ENCODE measurements around the gene ICAM2.

ICAM2 gene

GRCh38 chr17:64004903-64005733 lies 15.3 kb downstream of the ICAM2 start:
- peaks cover 0 to 31% (median 16%) of the 10 kb centered on the region in 5 donors for H3K36me3 ChIP-seq (ENCODE audit: control insufficient read depth in 5 of 5, insufficient read depth in 5 of 5, low read length in 5 of 5)
- peaks cover 17 to 84% (median 69%) of the 10 kb centered on the region in 5 donors for H3K4me1 ChIP-seq (ENCODE audit: control insufficient read depth in 5 of 5, insufficient read depth in 5 of 5, low read length in 5 of 5)
- H3K27ac ChIP-seq (ENCODE audit: low read depth, low read length), result peak overlapping the region; percentile 84

DNA sequence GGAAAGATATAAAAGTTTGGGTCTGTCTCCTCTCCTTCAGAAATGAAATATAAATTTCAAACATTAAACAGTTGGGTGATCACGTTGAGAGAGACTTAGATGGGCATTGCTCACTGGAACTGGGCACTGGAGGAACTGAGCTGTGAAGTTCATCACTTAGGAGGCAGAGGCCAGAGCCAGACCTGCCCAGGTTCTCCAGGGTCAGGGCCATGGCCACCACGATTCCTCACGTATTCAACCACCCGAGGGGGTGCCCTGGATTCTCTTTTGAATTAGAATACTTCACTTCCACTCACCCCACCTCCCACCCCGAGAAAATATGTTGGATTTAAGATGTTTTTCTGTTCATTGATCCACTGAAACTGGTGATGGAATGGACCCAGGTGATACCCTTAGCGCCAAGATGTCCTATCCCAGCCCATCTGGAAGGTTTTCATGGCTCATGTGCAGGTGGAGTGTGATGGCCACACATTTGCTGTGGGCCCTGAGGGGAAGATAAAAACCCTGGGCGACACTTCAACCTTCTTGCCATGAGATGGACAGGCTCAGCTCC lies 16.1 kb downstream of the ICAM2 start:
- peak overlapping the region in 1 of 5 donors; percentile 55 for H3K9ac ChIP-seq (ENCODE audit: low read length in 5 of 5)
- H3K4me1 ChIP-seq (ENCODE audit: control insufficient read depth in 5 of 5, insufficient read depth in 5 of 5, low read length in 5 of 5), result peaks cover 18 to 83% (median 61%) of the 10 kb centered on the region in 5 donors
- peaks cover 0 to 9% (median 4%) of the 10 kb centered on the region in 5 donors for H3K27me3 ChIP-seq (ENCODE audit: control insufficient read depth in 5 of 5, insufficient read depth in 4 of 5, low read length in 5 of 5)
- H3K27ac ChIP-seq (ENCODE audit: low read depth, low read length), result peak overlapping the region; percentile 84
- H3K36me3 ChIP-seq (ENCODE audit: control insufficient read depth in 5 of 5, insufficient read depth in 5 of 5, low read length in 5 of 5), result peaks cover 0 to 31% (median 16%) of the 10 kb centered on the region in 5 donors
- H3K4me3 ChIP-seq (ENCODE audit: low read depth in 1 of 5, low read length in 5 of 5), result no peak overlapping the region
- H3K9me3 ChIP-seq (ENCODE audit: control insufficient read depth in 5 of 5, low read length in 5 of 5), result no peaks in the 10 kb centered on the region

More at GRCh38 chr17:64004903-64005733, 15.3 kb downstream of the ICAM2 start:
- peak overlapping the region in 4 of 5 donors; percentile 46 to 65 (median 62) for H3K4me3 ChIP-seq (ENCODE audit: low read depth in 1 of 5, low read length in 5 of 5)
- peak overlapping the region in 4 of 5 donors; percentile 15 to 63 (median 36) for H3K9ac ChIP-seq (ENCODE audit: low read length in 5 of 5)
- H3K27me3 ChIP-seq (ENCODE audit: control insufficient read depth in 5 of 5, insufficient read depth in 4 of 5, low read length in 5 of 5), result peaks cover 0 to under 1% (median 0%) of the 10 kb centered on the region in 5 donors
- H3K9me3 ChIP-seq (ENCODE audit: control insufficient read depth in 5 of 5, low read length in 5 of 5), result no peaks in the 10 kb centered on the region

GRCh38 chr17:64003526-64004121 lies 16.8 kb downstream of the ICAM2 start:
- peaks cover 0 to 31% (median 16%) of the 10 kb centered on the region in 5 donors for H3K36me3 ChIP-seq (ENCODE audit: control insufficient read depth in 5 of 5, insufficient read depth in 5 of 5, low read length in 5 of 5)
- H3K9ac ChIP-seq (ENCODE audit: low read length in 5 of 5), result peak overlapping the region in 1 of 5 donors; percentile 23
- H3K9me3 ChIP-seq (ENCODE audit: control insufficient read depth in 5 of 5, low read length in 5 of 5), result no peaks in the 10 kb centered on the region
- H3K4me1 ChIP-seq (ENCODE audit: control insufficient read depth in 5 of 5, insufficient read depth in 5 of 5, low read length in 5 of 5), result peaks cover 15 to 83% (median 60%) of the 10 kb centered on the region in 5 donors
- H3K27me3 ChIP-seq (ENCODE audit: control insufficient read depth in 5 of 5, insufficient read depth in 4 of 5, low read length in 5 of 5), result peaks cover 5 to 11% (median 9%) of the 10 kb centered on the region in 5 donors
- H3K4me3 ChIP-seq (ENCODE audit: low read depth in 1 of 5, low read length in 5 of 5), result no peak overlapping the region
- H3K27ac ChIP-seq (ENCODE audit: low read depth, low read length), result peak overlapping the region; percentile 84

DNA sequence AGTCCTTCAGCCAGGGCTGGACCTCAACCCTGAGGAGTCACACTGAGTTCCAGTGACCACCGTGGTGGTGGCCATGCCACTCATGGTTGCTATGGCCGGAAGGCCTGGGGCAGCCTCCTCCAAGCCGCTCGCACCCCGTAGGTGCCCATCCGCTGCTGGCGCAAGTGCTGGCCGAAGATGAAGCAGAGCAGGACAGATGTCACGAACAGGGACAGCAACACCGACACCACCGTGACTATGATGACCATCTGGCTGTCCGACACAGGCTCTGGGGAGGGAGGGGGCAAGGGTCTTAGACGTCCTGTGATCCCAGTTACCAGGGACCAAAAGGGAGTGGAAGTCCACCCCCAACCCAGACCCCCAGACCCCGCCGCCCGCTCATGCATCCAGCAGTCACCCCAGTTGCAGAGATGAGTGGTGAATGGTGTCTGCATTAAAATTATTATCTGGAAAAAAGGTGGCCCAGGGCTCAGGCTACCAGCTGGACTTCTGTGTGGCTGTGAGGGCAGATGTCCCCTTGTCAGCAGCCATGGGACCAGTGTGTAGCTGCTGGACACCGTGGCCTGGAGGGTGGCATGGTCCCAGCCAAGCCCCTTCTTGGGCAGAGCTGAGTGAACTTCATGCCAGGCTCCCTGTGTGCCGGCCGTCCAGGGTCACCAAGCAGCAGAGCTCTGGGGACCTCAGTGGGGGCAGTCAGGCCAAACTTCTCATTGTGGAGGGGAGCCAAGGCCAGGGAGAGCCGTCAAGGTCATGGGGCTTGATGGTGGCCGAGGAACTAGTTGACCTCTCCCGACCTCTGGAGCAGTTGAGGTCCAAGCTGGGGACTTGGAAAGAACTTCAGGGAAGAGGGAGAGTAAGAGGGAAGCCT lies 17.5 kb downstream of the ICAM2 start:
- Histone ChIP-seq H3K9me3 (ENCODE audit: control insufficient read depth in 5 of 5, low read length in 5 of 5) (no peaks in the 10 kb centered on the region), H3K36me3 (ENCODE audit: control insufficient read depth in 5 of 5, insufficient read depth in 5 of 5, low read length in 5 of 5) (peaks cover 0 to 31% (median 16%) of the 10 kb centered on the region in 5 donors), H3K4me3 (ENCODE audit: low read depth in 1 of 5, low read length in 5 of 5) (no peak overlapping the region), H3K27ac (ENCODE audit: low read depth, low read length) (peak overlapping the region; percentile 72), H3K9ac (ENCODE audit: low read length in 5 of 5) (peak overlapping the region in 1 of 5 donors; percentile 23), H3K27me3 (ENCODE audit: control insufficient read depth in 5 of 5, insufficient read depth in 4 of 5, low read length in 5 of 5) (peaks cover 5 to 12% (median 11%) of the 10 kb centered on the region in 5 donors), H3K4me1 (ENCODE audit: control insufficient read depth in 5 of 5, insufficient read depth in 5 of 5, low read length in 5 of 5) (peaks cover 13 to 83% (median 60%) of the 10 kb centered on the region in 5 donors)

DNA sequence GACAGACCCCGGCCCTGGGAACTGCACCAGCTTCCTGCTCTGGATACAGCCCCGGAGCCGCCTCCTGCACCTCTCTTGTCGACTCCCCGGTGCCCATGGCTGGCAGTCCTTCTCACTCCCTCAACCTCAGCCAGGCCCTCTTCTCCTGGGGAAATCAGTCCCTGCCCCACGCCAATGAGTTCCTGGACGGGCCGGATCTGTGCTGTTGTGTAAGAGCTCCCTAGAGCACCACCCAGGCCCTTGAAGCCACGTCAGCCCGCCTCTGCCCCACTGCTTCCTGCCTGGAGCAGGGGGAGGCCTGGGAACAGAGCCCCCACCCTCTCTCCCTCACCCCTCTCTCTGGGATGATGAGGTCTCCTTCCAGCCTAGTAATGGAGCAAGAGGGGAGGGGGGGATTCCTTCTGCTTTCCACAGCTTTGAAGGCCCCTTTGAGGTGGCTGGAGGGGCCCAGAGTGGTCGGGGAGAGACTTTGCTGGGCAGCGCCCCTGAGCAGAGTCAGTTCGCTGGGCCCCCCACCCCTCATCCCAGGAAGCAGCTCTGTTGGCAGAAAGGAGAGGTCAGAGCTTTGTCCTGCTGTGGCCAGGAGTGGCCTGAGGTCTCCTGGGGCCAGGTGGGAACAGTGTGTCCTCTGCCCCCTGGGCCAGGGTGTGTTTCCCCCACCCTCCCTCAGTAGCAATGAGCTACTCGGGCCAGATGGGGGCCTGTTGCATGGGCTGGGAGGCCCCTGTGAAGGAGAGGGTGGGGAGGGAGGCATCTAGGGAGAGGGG lies 18.5 kb downstream of the ICAM2 start:
- no peaks in the 10 kb centered on the region for H3K9me3 ChIP-seq (ENCODE audit: control insufficient read depth in 5 of 5, low read length in 5 of 5)
- H3K36me3 ChIP-seq (ENCODE audit: control insufficient read depth in 5 of 5, insufficient read depth in 5 of 5, low read length in 5 of 5), result peaks cover 0 to 31% (median 16%) of the 10 kb centered on the region in 5 donors
- peaks cover 15 to 83% (median 55%) of the 10 kb centered on the region in 5 donors for H3K4me1 ChIP-seq (ENCODE audit: control insufficient read depth in 5 of 5, insufficient read depth in 5 of 5, low read length in 5 of 5)
- peak overlapping the region; percentile 72 for H3K27ac ChIP-seq (ENCODE audit: low read depth, low read length)
- peak overlapping the region in 1 of 5 donors; percentile 23 for H3K9ac ChIP-seq (ENCODE audit: low read length in 5 of 5)
- H3K27me3 ChIP-seq (ENCODE audit: control insufficient read depth in 5 of 5, insufficient read depth in 4 of 5, low read length in 5 of 5), result peaks cover 5 to 20% (median 15%) of the 10 kb centered on the region in 5 donors
- H3K4me3 ChIP-seq (ENCODE audit: low read depth in 1 of 5, low read length in 5 of 5), result no peak overlapping the region

DNA sequence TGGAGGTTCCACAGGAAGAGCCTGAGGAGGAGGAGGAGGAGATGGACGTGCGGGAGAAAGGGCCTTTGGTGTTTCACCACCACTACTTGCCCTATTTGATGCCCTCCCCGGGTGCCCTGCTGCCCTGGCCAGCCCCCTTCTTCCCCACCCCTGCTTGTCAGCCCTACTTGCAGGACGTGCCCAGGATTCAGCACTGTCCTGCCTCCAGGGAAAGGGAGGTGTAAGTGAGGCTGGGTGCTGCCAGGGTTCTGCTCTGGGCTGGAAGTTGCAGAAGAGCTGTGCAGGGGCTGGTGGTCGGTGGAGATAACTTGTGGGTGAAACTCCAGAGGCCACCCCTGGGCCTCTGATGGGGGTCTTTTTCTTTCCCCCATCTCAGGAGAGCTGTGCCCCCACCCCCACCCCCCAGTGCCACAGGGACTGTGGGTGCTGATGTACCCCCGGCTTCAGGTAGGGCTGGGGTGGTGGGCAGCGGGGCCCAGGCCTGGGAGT lies 19.3 kb downstream of the ICAM2 start:
- H3K4me1 ChIP-seq (ENCODE audit: control insufficient read depth in 5 of 5, insufficient read depth in 5 of 5, low read length in 5 of 5), result peaks cover 11 to 77% (median 47%) of the 10 kb centered on the region in 5 donors
- H3K36me3 ChIP-seq (ENCODE audit: control insufficient read depth in 5 of 5, insufficient read depth in 5 of 5, low read length in 5 of 5), result peaks cover 0 to 31% (median 16%) of the 10 kb centered on the region in 5 donors
- no peaks in the 10 kb centered on the region for H3K9me3 ChIP-seq (ENCODE audit: control insufficient read depth in 5 of 5, low read length in 5 of 5)
- no peak overlapping the region for H3K9ac ChIP-seq (ENCODE audit: low read length in 5 of 5)
- peak overlapping the region; percentile 72 for H3K27ac ChIP-seq (ENCODE audit: low read depth, low read length)
- H3K27me3 ChIP-seq (ENCODE audit: control insufficient read depth in 5 of 5, insufficient read depth in 4 of 5, low read length in 5 of 5), result peaks cover 5 to 20% (median 15%) of the 10 kb centered on the region in 5 donors
- H3K4me3 ChIP-seq (ENCODE audit: low read depth in 1 of 5, low read length in 5 of 5), result no peak overlapping the region

DNA sequence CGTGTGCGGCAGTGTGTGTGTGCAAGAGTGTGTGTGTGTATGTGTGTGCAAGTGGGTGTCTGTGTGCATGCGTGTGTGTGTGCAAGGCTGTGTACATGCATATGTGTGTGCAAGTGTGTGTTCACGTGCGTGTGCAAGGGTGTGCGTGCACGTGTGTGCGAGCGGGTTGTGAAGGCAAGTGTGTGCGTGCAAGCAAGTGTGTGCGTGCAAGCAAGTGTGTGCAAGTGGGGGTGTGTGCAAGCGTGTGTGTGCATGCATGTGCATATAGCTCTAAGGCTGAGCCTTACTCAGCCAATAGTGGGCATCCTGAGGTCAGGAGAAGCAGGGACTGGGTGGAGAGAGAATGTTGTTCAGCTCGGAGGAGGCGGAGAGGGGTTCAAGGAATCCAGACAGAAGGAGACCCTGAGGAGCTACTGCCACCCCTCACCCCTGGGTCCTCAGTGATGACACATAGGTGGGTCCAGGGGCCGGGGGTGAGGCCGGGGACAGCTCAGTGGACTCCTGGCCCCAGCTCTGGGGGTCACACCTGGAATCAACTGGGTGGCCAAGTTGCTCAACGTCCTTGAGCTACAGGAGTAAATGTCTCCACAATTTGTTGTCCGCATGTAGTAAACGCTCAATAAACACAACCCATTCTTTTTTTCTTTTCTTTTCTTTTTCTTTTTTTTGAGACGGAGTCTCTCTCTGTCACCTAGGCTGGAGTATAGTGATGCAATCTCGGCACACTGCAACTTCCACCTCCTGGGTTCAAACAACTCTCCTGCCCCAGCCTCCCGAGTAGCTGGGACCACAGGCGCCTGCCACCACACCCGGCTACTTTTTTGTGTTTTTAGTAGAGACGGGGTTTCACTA lies 20.5 kb downstream of the ICAM2 start:
- Histone ChIP-seq H3K27ac (ENCODE audit: low read depth, low read length) (no peak overlapping the region), H3K4me3 (ENCODE audit: low read depth in 1 of 5, low read length in 5 of 5) (peak overlapping the region in 2 of 5 donors; percentile 11 to 21), H3K9me3 (ENCODE audit: control insufficient read depth in 5 of 5, low read length in 5 of 5) (no peaks in the 10 kb centered on the region), H3K9ac (ENCODE audit: low read length in 5 of 5) (no peak overlapping the region), H3K4me1 (ENCODE audit: control insufficient read depth in 5 of 5, insufficient read depth in 5 of 5, low read length in 5 of 5) (peaks cover 11 to 65% (median 36%) of the 10 kb centered on the region in 5 donors), H3K36me3 (ENCODE audit: control insufficient read depth in 5 of 5, insufficient read depth in 5 of 5, low read length in 5 of 5) (peaks cover 0 to 27% (median 15%) of the 10 kb centered on the region in 5 donors), H3K27me3 (ENCODE audit: control insufficient read depth in 5 of 5, insufficient read depth in 4 of 5, low read length in 5 of 5) (peaks cover 5 to 20% (median 15%) of the 10 kb centered on the region in 5 donors)
